B cell (primary cell): ENCODE results near the gene TFAP2A. TPM values are rescaled to one million over a fixed set of nuclear protein-coding genes. Genes with fewer than 3 reads are reported as not detected.

ENCODE experiments used
- ATAC-seq: fragments of 200-7000 bp; cut with Tn5 transposase; one replicate; pipeline ENCODE4 v1.10.0; 2021; ENCODE audit warnings: low read depth, mild to moderate bottlenecking, moderate number of reproducible peaks, moderate library complexity
- CTCF ChIA-PET: fragments of 350-600 bp; sonication (Branson Sonifier 250); formaldehyde crosslinking; loops from one replicate; lab custom pipeline; 2021; ENCODE audit warnings: antibody characterized with exemption, inconsistent platforms; lab: Charles Lee
- POLR2A ChIA-PET: fragments of 350-600 bp; sonication (Branson Sonifier 250); formaldehyde crosslinking; loops from one replicate; lab custom pipeline; 2021; ENCODE audit warnings: antibody characterized with exemption; lab: Charles Lee
- DNase-seq: peaks from one replicate; pipeline ENCODE4 v3.0.0; 2013
- H2AFZ ChIP-seq: 2 replicates; pipeline ENCODE4 v1.6.1; 2012; ENCODE audit warnings: mild to moderate bottlenecking, low read depth, low read length; ENCODE audit not compliant: insufficient read depth, poor library complexity, severe bottlenecking
- H3K27ac ChIP-seq, 2 donors: 1 replicate in 1 of 2; 2 replicates in 1 of 2; pipeline ENCODE4 v1.5.1; 2012 to 2013; ENCODE audit warnings: low read length in 2 of 2, mild to moderate bottlenecking in 2 of 2, moderate library complexity in 1 of 2
- H3K27me3 ChIP-seq, 4 experiments: fragments of 200-600 bp in 1 of 4; sonication (generic) in 1 of 4; replicated peaks in 1 of 4; 1 replicate in 2 of 4; 2 replicates in 2 of 4; pipeline versions ENCODE4 v1.6.1 to v1.7.0; 2013 to 2016; ENCODE audit warnings: low read length in 3 of 4, mild to moderate bottlenecking in 2 of 4, mixed read lengths in 1 of 4, moderate library complexity in 1 of 4; ENCODE audit not compliant: insufficient read depth in 4 of 4, control insufficient read depth in 3 of 4; ENCODE audit errors: control extremely low read depth in 1 of 4
- H3K36me3 ChIP-seq, 2 experiments: replicated peaks in 1 of 2; 1 replicate in 1 of 2; 2 replicates in 1 of 2; pipeline versions ENCODE4 v1.6.1 to v1.7.1; 2013; ENCODE audit warnings: low read length in 1 of 2; ENCODE audit not compliant: insufficient read depth in 2 of 2, control insufficient read depth in 1 of 2; ENCODE audit errors: control extremely low read depth in 1 of 2, extremely low read depth in 1 of 2
- H3K4me1 ChIP-seq, 2 donors: fragments of 200-600 bp in 1 of 2; sonication (generic) in 1 of 2; 1 replicate in 1 of 2; 2 replicates in 1 of 2; pipeline versions ENCODE4 v1.5.1 to v1.6.1; 2013 to 2017; ENCODE audit warnings: low read length in 2 of 2; ENCODE audit not compliant: control insufficient read depth in 2 of 2, insufficient read depth in 2 of 2
- H3K4me2 ChIP-seq: replicated peaks from 2 replicates; pipeline ENCODE3; 2012; ENCODE audit warnings: mild to moderate bottlenecking, low read depth, low read length; ENCODE audit not compliant: poor library complexity, severe bottlenecking
- H3K4me3 ChIP-seq, 5 experiments: fragments of 200-600 bp in 1 of 5; sonication (generic) in 1 of 5; 1 replicate in 3 of 5; 2 replicates in 2 of 5; pipeline versions ENCODE4 v1.5.1 to v1.7.0; 2011 to 2016; ENCODE audit warnings: low read length in 4 of 5, mild to moderate bottlenecking in 4 of 5, low read depth in 2 of 5, control low read depth in 1 of 5, moderate library complexity in 1 of 5; ENCODE audit not compliant: insufficient read depth in 1 of 5; ENCODE audit errors: control extremely low read depth in 1 of 5, extremely low read depth in 1 of 5
- H3K79me2 ChIP-seq: fragments of 200-600 bp; sonication (generic); one replicate; pipeline ENCODE4 v1.6.0; 2016; ENCODE audit warnings: low read length; ENCODE audit not compliant: control insufficient read depth, insufficient read depth
- H3K9ac ChIP-seq: fragments of 200-600 bp; sonication (generic); 2 replicates; pipeline ENCODE4 v1.6.1; 2017; ENCODE audit warnings: mild to moderate bottlenecking, low read length, moderate library complexity
- H3K9me3 ChIP-seq, 3 donors: one replicate each; pipeline versions ENCODE4 v1.6.1 to v1.7.1; 2013; ENCODE audit warnings: low read length in 2 of 3; ENCODE audit not compliant: control insufficient read depth in 2 of 3, insufficient read depth in 1 of 3; ENCODE audit errors: control extremely low read depth in 1 of 3
- H4K20me1 ChIP-seq: 2 replicates; pipeline ENCODE4 v1.6.0; 2012; ENCODE audit warnings: mild to moderate bottlenecking, low read length; ENCODE audit not compliant: insufficient read depth, control insufficient read depth, poor library complexity, severe bottlenecking
- H3K27ac Mint-ChIP-seq: one replicate; pipeline ENCODE4 v1.8.0; 2021; ENCODE audit warnings: mixed read lengths
- H3K27me3 Mint-ChIP-seq: one replicate; pipeline ENCODE4 v1.8.0; 2021; ENCODE audit warnings: mixed read lengths
- H3K4me1 Mint-ChIP-seq: one replicate; pipeline ENCODE4 v1.8.0; 2021; ENCODE audit warnings: mixed read lengths
- H3K4me3 Mint-ChIP-seq: one replicate; pipeline ENCODE4 v1.8.0; 2021; ENCODE audit warnings: mixed read lengths
- H3K9me3 Mint-ChIP-seq: one replicate; pipeline ENCODE4 v1.8.0; 2022; ENCODE audit warnings: mixed read lengths; ENCODE audit not compliant: insufficient read depth
- EZH2 ChIP-seq: IDR thresholded peaks from 2 replicates; pipeline ENCODE4 v1.6.1; 2012; ENCODE audit warnings: borderline replicate concordance, low read depth, mild to moderate bottlenecking, moderate library complexity, low read length; ENCODE audit not compliant: insufficient read depth, poor library complexity, severe bottlenecking
- WGBS: methylation state at CpG from one replicate; pipeline ENCODE4 v1.1.5; 2013; ENCODE audit warnings: missing lambda C conversion rate; ENCODE audit not compliant: insufficient coverage; 5-methylcytosine and 5-hydroxymethylcytosine counted together
- intact Hi-C: fragments of 100-400 bp; cut with micrococcal nuclease; formaldehyde crosslinking; loops from one replicate; pipeline ENCODE4 v1.10.0; 2022
- polyA plus RNA-seq: library from polyadenylated mRNA; depleted of rRNA; stranded (reverse); fragments of >200 nt; gene quantifications from 2 replicates; pipeline ENCODE4 v1.2.3, GENCODE V29; 2012
- total RNA-seq, 2 donors: library from RNA; stranded (reverse); fragments of 120-200 nt in 1 of 2; gene quantifications; 1 replicate in 1 of 2; 2 replicates in 1 of 2; pipeline versions ENCODE4 v1.2.3 to v1.2.4, GENCODE V29; 2013 to 2022
- TF ChIP-seq, protein P1 (sequence below): fragments of 200-600 bp; IDR thresholded peaks from one replicate; pipeline ENCODE4 v1.8.0; 2022; ENCODE audit warnings: antibody characterized with exemption, mild to moderate bottlenecking

Gene TFAP2A
- total and polyA plus RNA-seq, 2 donors (not counting 1 experiment from before 2014, with no cell fraction given) = not detected

DNA sequence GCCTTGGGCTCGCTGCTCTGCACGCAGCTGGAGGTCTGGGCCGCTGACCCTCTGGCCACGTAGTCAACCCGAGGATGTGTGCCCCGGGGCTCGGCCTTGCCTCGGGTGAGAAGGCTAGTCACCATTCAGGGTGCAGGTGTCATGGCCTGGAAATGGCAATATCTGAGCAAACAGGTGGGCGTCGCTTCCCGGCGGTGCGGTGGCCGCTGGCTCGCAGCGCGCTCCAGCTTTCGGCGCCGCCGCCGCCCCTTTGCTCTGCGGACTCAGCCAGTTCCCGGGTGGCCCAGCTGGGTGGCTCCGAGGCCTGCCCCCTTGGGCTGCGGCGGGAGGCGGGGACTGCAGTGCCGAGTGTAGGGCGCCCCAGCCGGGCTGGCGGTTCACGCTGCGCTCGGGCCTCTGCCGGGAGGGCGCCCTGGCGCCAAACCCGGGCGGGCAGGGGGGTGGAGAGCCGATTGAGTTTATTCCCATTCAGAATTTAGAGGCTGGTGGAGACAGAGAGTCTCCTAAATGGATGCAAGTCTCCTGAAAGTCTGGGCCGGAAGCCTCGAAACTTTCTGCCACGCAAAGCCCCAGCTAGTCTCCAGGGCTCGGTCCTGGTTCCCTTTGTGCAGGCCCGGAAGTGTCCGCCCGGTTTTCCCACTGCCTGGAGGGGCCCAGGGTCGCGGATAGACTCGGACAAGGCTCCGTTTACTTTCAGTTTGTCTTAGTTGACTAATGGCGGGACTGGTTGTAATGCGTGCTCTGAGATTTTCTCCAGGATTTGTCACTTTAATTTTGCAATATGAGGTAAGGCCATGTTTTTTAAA is 11.3 kb upstream of the TFAP2A start:
- TF ChIP-seq, protein P1, sequence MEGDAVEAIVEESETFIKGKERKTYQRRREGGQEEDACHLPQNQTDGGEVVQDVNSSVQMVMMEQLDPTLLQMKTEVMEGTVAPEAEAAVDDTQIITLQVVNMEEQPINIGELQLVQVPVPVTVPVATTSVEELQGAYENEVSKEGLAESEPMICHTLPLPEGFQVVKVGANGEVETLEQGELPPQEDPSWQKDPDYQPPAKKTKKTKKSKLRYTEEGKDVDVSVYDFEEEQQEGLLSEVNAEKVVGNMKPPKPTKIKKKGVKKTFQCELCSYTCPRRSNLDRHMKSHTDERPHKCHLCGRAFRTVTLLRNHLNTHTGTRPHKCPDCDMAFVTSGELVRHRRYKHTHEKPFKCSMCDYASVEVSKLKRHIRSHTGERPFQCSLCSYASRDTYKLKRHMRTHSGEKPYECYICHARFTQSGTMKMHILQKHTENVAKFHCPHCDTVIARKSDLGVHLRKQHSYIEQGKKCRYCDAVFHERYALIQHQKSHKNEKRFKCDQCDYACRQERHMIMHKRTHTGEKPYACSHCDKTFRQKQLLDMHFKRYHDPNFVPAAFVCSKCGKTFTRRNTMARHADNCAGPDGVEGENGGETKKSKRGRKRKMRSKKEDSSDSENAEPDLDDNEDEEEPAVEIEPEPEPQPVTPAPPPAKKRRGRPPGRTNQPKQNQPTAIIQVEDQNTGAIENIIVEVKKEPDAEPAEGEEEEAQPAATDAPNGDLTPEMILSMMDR = no peak
- TF ChIP-seq EZH2 = no peak
- Histone ChIP-seq H3K4me1 (peaks cover 28 to 45% of the 10 kb centered on the region in 2 donors), H3K79me2 (no peaks in the 10 kb centered on the region), H3K27me3 (peaks cover 2 to 77% (median 66%) of the 10 kb centered on the region in 4 experiments), H3K27ac (no peak overlapping the region), H3K9ac (peak overlapping the region; percentile 60), H3K4me2 (peak overlapping the region; percentile 76), H3K9me3 (peaks cover 0 to 45% (median 21%) of the 10 kb centered on the region in 3 donors), H4K20me1 (no peaks in the 10 kb centered on the region), H3K36me3 (no peaks in the 10 kb centered on the region), H2AFZ (peak overlapping the region; percentile 65), H3K4me3 (peak overlapping the region in 4 of 5 experiments; percentile 4 to 61 (median 46))
- intact Hi-C loops = no loop called here
- 3% methylated on average over 53 of the region's 54 CpGs for WGBS
- Mint-ChIP-seq H3K4me3 (peak overlapping the region; percentile 78), H3K9me3 (peaks cover 7% of the 10 kb centered on the region), H3K27ac (no peak overlapping the region), H3K4me1 (peaks cover 29% of the 10 kb centered on the region), H3K27me3 (peaks cover 75% of the 10 kb centered on the region)
- ATAC-seq (peak; percentile 33), DNase-seq (peak; percentile 26)
- ChIA-PET POLR2A (no interaction called here), CTCF (no interaction called here)
